Lower leg skin (tissue), 3 donors: Measurements from ENCODE around the gene ABHD17C.

Experiments used
- CTCF ChIP-seq, 3 donors: fragments of 450-650 bp; IDR thresholded peaks; one replicate each; pipeline ENCODE4 v1.5.1; 2016; ENCODE audit warnings: antibody characterized with exemption in 3 of 3, mild to moderate bottlenecking in 3 of 3, moderate library complexity in 2 of 3
- POLR2A ChIP-seq, 2 donors: fragments of 450-650 bp; IDR thresholded peaks; one replicate each; pipeline ENCODE4 v1.6.1; 2016 to 2017; ENCODE audit warnings: antibody characterized with exemption in 2 of 2, mild to moderate bottlenecking in 1 of 2, moderate library complexity in 1 of 2

GRCh38 chr15:80736560-80736959 is 41.5 kb downstream of the ABHD17C start:
- TF ChIP-seq CTCF (IDR thresholded peaks at IDR 0.05), result no peak
- no peak for TF ChIP-seq POLR2A (IDR thresholded peaks at IDR 0.05)
